ENCODE results near the gene CFAP92. TPM values are rescaled to one million over a fixed set of nuclear protein-coding genes. Genes with fewer than 3 reads are reported as not detected.

Gene CFAP92
- total RNA-seq, 1 experiment from 2014 or later = 0.33 TPM

DNA sequence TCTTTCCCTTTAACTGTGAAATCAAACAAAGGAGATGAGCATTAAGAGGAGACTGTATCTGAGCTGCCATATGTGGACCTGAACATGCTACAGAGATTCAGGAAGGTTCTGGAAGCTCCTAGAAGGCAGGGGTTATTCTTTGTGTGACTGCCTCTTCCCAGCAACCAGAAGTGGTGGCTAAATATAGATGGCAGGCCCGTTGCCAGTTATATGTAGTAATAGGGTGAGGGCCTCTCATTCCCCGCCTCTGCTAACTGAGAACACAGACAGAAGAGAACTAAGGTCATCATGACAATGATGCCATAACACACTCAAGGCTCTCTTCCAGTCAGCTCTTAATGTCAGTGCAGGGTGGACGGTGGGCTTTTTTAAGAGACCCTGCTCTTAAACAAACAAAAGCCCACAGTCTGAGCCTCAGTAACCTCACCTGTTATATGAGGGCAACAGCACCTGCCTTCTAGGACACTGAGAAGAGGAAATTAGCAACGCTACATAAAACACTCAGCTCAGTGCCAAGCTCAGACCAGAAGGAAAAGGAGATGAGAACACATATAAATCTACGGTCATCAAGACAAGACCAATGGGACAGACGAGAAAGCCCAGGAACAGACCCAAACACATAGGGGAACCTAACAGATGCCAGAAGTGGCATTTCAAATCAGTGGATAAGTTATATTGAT lies 22.3 kb downstream of the CFAP92 start:
- no peak for DNase-seq
- Histone ChIP-seq H3K9me3 (ENCODE audit: low read length) (no peaks in the 10 kb centered on the region), H3F3A (ENCODE audit: low read length, unreplicated experiment) (no peaks in the 10 kb centered on the region), H3K27ac (ENCODE audit: low read length) (no peak overlapping the region), H3K27me3 (ENCODE audit: low read length) (no peaks in the 10 kb centered on the region), H3K4me3 (ENCODE audit: low read length) (no peak overlapping the region), H3K4me2 (ENCODE audit: low read length) (no peak overlapping the region), H3K9ac (ENCODE audit: low read length) (no peak overlapping the region), H3K79me2 (ENCODE audit: low read length) (no peaks in the 10 kb centered on the region), H3K9me2 (replicated peaks; ENCODE audit: low read length) (no peaks in the 10 kb centered on the region), H3K36me3 (ENCODE audit: low read depth, low read length) (no peaks in the 10 kb centered on the region), H4K20me1 (ENCODE audit: low read length) (no peaks in the 10 kb centered on the region), H3K4me1 (ENCODE audit: insufficient read depth, low read length) (no peaks in the 10 kb centered on the region), H2AFZ (ENCODE audit: low read length) (no peak overlapping the region)
- BruUV-seq (replicated peaks) = no TSS peak
- ChIA-PET CTCF (interaction anchor here (0.8 kb wide), 1 partner anchor 81 kb away, joined by 4 read pairs; no protein-coding TSS in a partner anchor), POLR2A (ENCODE audit: unreplicated experiment) (no interaction called here)
- TF ChIP-seq EZH2phosphoT487 (IDR thresholded peaks at IDR 0.05; ENCODE audit: borderline replicate concordance, low read length) (no peak), EZH2 (IDR thresholded peaks at IDR 0.05; ENCODE audit: low read length, unreplicated experiment) (no peak)
- TF ChIP-seq, protein P1, sequence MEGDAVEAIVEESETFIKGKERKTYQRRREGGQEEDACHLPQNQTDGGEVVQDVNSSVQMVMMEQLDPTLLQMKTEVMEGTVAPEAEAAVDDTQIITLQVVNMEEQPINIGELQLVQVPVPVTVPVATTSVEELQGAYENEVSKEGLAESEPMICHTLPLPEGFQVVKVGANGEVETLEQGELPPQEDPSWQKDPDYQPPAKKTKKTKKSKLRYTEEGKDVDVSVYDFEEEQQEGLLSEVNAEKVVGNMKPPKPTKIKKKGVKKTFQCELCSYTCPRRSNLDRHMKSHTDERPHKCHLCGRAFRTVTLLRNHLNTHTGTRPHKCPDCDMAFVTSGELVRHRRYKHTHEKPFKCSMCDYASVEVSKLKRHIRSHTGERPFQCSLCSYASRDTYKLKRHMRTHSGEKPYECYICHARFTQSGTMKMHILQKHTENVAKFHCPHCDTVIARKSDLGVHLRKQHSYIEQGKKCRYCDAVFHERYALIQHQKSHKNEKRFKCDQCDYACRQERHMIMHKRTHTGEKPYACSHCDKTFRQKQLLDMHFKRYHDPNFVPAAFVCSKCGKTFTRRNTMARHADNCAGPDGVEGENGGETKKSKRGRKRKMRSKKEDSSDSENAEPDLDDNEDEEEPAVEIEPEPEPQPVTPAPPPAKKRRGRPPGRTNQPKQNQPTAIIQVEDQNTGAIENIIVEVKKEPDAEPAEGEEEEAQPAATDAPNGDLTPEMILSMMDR (conservative IDR thresholded peaks at IDR 0.05; ENCODE audit: low read depth, low read length) = no peak
- no peak for ATAC-seq
- intact Hi-C loops (cut with micrococcal nuclease) = loop anchor here (2.0 to 5.0 kb wide), 2 partner anchors 51 to 273 kb away; no protein-coding TSS in a partner anchor

DNA sequence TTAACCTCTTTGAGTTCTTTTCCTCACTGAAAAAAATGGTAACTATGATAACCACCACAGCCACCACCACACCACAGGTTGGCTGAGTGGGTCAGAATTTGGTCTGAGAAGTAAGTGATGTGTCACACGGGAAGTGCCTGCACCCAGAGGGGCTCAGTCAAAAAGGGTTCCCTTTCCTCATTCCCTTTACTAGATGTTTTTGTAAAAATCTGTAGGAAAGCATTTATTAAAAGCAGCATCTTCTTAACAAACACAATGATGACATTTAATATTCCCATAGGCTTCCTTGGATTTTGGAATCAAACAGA lies 23.2 kb downstream of the CFAP92 start:
- TF ChIP-seq EZH2phosphoT487 (IDR thresholded peaks at IDR 0.05; ENCODE audit: borderline replicate concordance, low read length) (no peak), EZH2 (IDR thresholded peaks at IDR 0.05; ENCODE audit: low read length, unreplicated experiment) (no peak)
- TF ChIP-seq, protein P1 (conservative IDR thresholded peaks at IDR 0.05; ENCODE audit: low read depth, low read length) = no peak
- no peak for DNase-seq
- intact Hi-C loops (cut with micrococcal nuclease) = loop anchor here (2.0 to 5.0 kb wide), 2 partner anchors 52 to 274 kb away; no protein-coding TSS in a partner anchor
- H3K9me2 ChIP-seq (replicated peaks; ENCODE audit: low read length) = no peaks in the 10 kb centered on the region
- H3K9ac ChIP-seq (ENCODE audit: low read length) = no peak overlapping the region
- no peak overlapping the region for H3K4me2 ChIP-seq (ENCODE audit: low read length)
- no peak overlapping the region for H3K27ac ChIP-seq (ENCODE audit: low read length)
- no peaks in the 10 kb centered on the region for H3K79me2 ChIP-seq (ENCODE audit: low read length)
- H3K4me1 ChIP-seq (ENCODE audit: insufficient read depth, low read length) = 0 out of 2 replicates have a peak, but pooled peaks cover 5% of the 10 kb centered on the region
- BruUV-seq (replicated peaks) = no TSS peak
- no peaks in the 10 kb centered on the region for H3F3A ChIP-seq (ENCODE audit: low read length, unreplicated experiment)
- no peak overlapping the region for H2AFZ ChIP-seq (ENCODE audit: low read length)
- H3K4me3 ChIP-seq (ENCODE audit: low read length) = no peak overlapping the region
- H3K36me3 ChIP-seq (ENCODE audit: low read depth, low read length) = no peaks in the 10 kb centered on the region
- ATAC-seq = no peak
- ChIA-PET POLR2A (ENCODE audit: unreplicated experiment) (no interaction called here), CTCF (interaction anchor here (0.6 to 1.3 kb wide), 3 partner anchors 23 to 57 kb away, joined by 3 to 45 read pairs (median 7); partner anchors contain the start of gene CFAP92)
- H3K9me3 ChIP-seq (ENCODE audit: low read length) = no peaks in the 10 kb centered on the region
- H3K27me3 ChIP-seq (ENCODE audit: low read length) = no peaks in the 10 kb centered on the region
- no peaks in the 10 kb centered on the region for H4K20me1 ChIP-seq (ENCODE audit: low read length)
